ENCODE measurements around the gene IPO8.
A peak's percentile ranks its signal among the peaks of the same experiment; 100 is the strongest.

Gene IPO8

DNA sequence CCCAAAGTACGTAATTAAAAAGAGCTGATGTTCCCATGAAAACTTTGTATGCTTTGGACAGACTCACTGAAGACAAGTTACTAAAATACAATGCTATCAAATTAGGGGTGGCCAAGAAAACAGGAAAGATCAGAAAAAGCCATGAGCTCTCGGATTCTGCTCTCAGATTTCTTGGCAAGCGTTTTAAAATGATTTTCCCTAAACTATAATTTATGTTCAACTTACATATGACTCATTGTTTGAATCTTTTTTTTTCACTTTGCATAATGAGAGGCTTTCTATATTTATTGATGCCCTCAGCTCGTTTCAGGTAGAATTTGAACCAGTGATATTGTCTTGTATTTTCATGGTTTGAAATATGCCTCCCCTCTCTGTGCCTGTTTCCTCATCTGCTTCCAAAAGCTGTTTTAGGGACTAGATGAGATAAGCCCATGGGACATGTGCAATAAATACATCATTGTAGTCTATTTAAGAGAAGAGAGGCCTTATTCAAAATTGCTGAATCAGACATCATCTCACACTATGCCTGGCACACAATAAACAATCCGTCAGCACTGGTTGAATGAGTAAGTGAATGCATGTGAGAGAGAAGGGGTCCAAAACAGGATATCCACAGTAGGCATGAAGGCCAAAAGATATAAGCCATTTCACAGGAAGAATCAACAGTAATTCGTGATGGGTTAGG is 4.7 kb upstream of the IPO8 start:
- no peaks in the 10 kb centered on the region for H3K36me3 ChIP-seq (ENCODE audit: control insufficient read depth, insufficient read depth, low read length)
- no peaks in the 10 kb centered on the region for H3K27me3 ChIP-seq (ENCODE audit: control insufficient read depth, insufficient read depth, low read length)
- no peaks in the 10 kb centered on the region for H3K9me3 ChIP-seq (ENCODE audit: control insufficient read depth, low read length)
- H3K9ac ChIP-seq = no peak overlapping the region
- H2AFZ ChIP-seq = no peak overlapping the region
- no peaks in the 10 kb centered on the region for H3K79me2 ChIP-seq
- H3K4me3 ChIP-seq (ENCODE audit: low read depth, low read length) = no peak overlapping the region
- no peak overlapping the region for H3K4me2 ChIP-seq (ENCODE audit: low read length)
- TF ChIP-seq, protein P1, sequence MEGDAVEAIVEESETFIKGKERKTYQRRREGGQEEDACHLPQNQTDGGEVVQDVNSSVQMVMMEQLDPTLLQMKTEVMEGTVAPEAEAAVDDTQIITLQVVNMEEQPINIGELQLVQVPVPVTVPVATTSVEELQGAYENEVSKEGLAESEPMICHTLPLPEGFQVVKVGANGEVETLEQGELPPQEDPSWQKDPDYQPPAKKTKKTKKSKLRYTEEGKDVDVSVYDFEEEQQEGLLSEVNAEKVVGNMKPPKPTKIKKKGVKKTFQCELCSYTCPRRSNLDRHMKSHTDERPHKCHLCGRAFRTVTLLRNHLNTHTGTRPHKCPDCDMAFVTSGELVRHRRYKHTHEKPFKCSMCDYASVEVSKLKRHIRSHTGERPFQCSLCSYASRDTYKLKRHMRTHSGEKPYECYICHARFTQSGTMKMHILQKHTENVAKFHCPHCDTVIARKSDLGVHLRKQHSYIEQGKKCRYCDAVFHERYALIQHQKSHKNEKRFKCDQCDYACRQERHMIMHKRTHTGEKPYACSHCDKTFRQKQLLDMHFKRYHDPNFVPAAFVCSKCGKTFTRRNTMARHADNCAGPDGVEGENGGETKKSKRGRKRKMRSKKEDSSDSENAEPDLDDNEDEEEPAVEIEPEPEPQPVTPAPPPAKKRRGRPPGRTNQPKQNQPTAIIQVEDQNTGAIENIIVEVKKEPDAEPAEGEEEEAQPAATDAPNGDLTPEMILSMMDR (IDR thresholded peaks at IDR 0.05) = no peak
- peaks cover 7% of the 10 kb centered on the region for H3K4me1 ChIP-seq
- no peak overlapping the region for H3K27ac ChIP-seq

DNA sequence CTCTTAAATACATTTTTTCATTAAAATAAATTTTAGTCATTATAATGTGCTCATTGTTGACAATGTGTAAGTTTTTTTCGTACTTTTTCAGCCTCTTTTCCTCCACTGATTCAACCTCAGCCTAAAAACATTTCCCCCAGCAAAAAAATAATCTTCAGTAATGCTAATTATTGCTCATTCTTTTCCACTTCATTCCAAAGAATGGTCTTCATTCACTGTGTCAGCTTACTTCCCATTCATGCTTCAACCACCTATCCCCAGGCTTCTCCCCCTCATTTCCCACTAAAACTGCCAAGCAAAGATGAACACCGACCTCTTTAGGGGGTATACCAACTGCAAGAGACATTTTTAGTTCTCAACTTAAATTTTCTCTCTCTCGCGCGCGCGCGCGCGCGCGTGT is 2.7 kb upstream of the IPO8 start:
- no peaks in the 10 kb centered on the region for H3K79me2 ChIP-seq
- no peak overlapping the region for H2AFZ ChIP-seq
- H3K9ac ChIP-seq = no peak overlapping the region
- H3K36me3 ChIP-seq (ENCODE audit: control insufficient read depth, insufficient read depth, low read length) = no peaks in the 10 kb centered on the region
- H3K27me3 ChIP-seq (ENCODE audit: control insufficient read depth, insufficient read depth, low read length) = no peaks in the 10 kb centered on the region
- no peak overlapping the region for H3K4me3 ChIP-seq (ENCODE audit: low read depth, low read length)
- TF ChIP-seq, protein P1 (IDR thresholded peaks at IDR 0.05) = no peak
- no peak overlapping the region for H3K4me2 ChIP-seq (ENCODE audit: low read length)
- H3K4me1 ChIP-seq = peaks cover 11% of the 10 kb centered on the region
- H3K9me3 ChIP-seq (ENCODE audit: control insufficient read depth, low read length) = no peaks in the 10 kb centered on the region
- H3K27ac ChIP-seq = no peak overlapping the region

DNA sequence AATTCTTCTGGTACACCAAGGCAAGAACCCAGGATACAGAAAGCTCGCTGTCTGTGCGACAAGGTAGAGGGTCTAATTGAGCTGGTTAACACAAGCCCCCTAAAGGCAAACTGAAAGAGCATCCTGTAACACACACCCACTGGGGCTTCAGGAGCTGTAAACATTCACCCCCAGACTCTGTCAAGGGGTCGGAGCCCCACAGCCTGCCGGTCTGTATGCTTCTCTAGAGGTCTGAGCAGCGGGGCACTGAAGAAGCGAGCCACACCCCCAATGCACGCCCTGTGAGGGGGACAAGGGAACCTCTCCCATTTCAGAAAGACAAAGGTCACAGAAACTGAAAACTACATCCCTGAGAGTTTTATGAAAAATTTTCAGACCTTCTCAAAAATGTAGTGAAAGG is 1.3 kb upstream of the IPO8 start:
- Histone ChIP-seq H3K4me2 (ENCODE audit: low read length) (no peak overlapping the region), H3K4me3 (ENCODE audit: low read depth, low read length) (no peak overlapping the region), H2AFZ (no peak overlapping the region), H3K9ac (no peak overlapping the region), H3K27me3 (ENCODE audit: control insufficient read depth, insufficient read depth, low read length) (no peaks in the 10 kb centered on the region), H3K9me3 (ENCODE audit: control insufficient read depth, low read length) (no peaks in the 10 kb centered on the region), H3K79me2 (no peaks in the 10 kb centered on the region), H3K36me3 (ENCODE audit: control insufficient read depth, insufficient read depth, low read length) (no peaks in the 10 kb centered on the region), H3K4me1 (peaks cover 18% of the 10 kb centered on the region), H3K27ac (no peak overlapping the region)
- TF ChIP-seq, protein P1 (IDR thresholded peaks at IDR 0.05) = no peak

DNA sequence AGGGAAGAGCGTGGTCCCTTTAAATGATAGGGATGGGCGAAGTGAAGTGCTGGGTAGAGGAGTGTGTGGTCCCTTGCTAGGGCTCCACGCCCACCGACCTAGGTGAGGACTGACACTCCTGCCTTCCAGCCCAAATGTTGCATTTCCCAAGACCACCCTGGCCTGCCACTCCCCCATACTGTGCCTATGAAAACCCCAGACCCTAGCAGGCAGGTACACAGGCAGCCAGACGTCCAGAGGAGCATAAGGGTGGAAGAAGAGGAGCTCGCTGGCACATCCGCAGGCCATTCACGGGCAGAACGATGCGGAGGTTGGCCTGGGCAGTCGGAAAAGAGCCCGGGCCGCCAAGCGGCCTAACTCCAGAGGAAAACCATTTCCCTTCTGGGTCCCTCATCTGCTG is 817 bp upstream of the IPO8 start:
- TF ChIP-seq, protein P1 (IDR thresholded peaks at IDR 0.05) = no peak
- Histone ChIP-seq H3K4me1 (peaks cover 18% of the 10 kb centered on the region), H3K27me3 (ENCODE audit: control insufficient read depth, insufficient read depth, low read length) (no peaks in the 10 kb centered on the region), H3K36me3 (ENCODE audit: control insufficient read depth, insufficient read depth, low read length) (no peaks in the 10 kb centered on the region), H3K79me2 (no peaks in the 10 kb centered on the region), H3K4me3 (ENCODE audit: low read depth, low read length) (peak overlapping the region; percentile 91), H3K4me2 (ENCODE audit: low read length) (peak overlapping the region; percentile 94), H2AFZ (peak overlapping the region; percentile 93), H3K27ac (no peak overlapping the region), H3K9ac (no peak overlapping the region), H3K9me3 (ENCODE audit: control insufficient read depth, low read length) (no peaks in the 10 kb centered on the region)

DNA sequence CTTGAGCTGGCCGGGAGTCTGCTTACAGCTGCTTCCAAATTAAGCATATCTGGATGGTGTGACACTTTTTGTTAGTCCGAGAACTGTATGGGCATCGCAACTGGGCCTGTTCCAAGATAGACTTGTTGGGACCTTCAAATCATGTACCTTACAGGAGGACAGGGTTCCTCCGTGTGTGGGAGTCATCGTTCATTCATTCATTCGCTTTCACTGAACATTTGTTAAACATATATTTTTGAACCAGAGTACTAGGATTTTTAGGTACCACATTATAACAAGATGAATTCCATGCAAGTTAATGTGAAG is 387 bp upstream of the IPO8 start:
- TF ChIP-seq, protein P1 (IDR thresholded peaks at IDR 0.05) = no peak
- Histone ChIP-seq H3K9ac (no peak overlapping the region), H3K27ac (peak overlapping the region; percentile 66), H3K4me1 (peaks cover 18% of the 10 kb centered on the region), H3K36me3 (ENCODE audit: control insufficient read depth, insufficient read depth, low read length) (no peaks in the 10 kb centered on the region), H2AFZ (peak overlapping the region; percentile 93), H3K27me3 (ENCODE audit: control insufficient read depth, insufficient read depth, low read length) (no peaks in the 10 kb centered on the region), H3K79me2 (no peaks in the 10 kb centered on the region), H3K4me3 (ENCODE audit: low read depth, low read length) (peak overlapping the region; percentile 91), H3K4me2 (ENCODE audit: low read length) (peak overlapping the region; percentile 94), H3K9me3 (ENCODE audit: control insufficient read depth, low read length) (no peaks in the 10 kb centered on the region)
